Endometrial microvascular endothelial cells (primary cell): ENCODE data around the gene DAP. TPM values are rescaled to one million over a fixed set of nuclear protein-coding genes. Genes with fewer than 3 reads are reported as not detected.

Experiments
- in situ Hi-C: cut with HindIII; loops from 2 replicates; pipeline ENCODE4 v1.10.0; 2017; ENCODE audit warnings: low sequenced_read_pairs, low pct_unique_long_range_greater_than_20kb; ENCODE audit errors: inconsistent ontology term
- total RNA-seq: library from RNA; depleted of rRNA; stranded (reverse); fragments of >200 nt; gene quantifications from one replicate; pipeline ENCODE4 v1.2.3, GENCODE V29; 2015; ENCODE audit errors: inconsistent ontology term

Gene DAP
- total RNA-seq, 1 donor from 2014 or later, result 117 TPM

DNA sequence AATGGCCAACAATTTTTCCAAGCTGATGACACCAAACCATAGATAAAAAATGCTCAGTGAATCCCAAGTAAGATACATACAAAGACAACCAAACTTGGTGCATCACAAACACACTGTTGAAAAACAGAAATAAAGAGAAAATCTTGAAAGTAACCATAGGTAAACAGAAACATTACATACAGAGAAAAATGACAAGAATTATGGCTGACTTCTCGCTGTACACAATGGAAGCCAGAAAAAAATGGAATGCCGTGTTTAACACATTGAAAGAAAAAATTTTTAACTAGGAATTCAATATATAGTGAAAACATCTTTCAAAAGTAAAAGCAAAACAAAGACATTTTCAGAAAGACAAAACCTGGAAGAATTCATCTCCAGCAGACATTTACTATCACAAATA is 20.6 kb downstream of the DAP start:
- in situ Hi-C loops, result no loop called here

DNA sequence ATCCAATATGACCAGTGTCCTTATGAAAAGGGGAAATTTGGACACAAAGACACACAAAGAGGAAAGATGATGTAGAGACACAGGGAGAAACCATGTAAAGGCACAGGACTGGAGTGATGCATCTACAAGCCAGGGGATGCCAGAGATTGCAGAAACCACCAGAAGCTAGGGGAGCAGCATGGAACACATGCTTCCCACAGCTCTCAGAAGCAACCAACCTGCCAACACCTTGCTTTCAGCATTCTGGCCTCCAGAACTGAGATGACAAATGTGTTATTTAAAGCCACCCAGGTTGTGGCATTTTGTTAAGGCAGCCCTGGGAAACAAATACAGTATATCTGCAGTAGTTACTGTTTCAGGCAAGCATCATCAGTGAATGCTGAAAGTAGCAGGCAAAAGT is 23.2 kb downstream of the DAP start:
- in situ Hi-C loops, result no loop called here

DNA sequence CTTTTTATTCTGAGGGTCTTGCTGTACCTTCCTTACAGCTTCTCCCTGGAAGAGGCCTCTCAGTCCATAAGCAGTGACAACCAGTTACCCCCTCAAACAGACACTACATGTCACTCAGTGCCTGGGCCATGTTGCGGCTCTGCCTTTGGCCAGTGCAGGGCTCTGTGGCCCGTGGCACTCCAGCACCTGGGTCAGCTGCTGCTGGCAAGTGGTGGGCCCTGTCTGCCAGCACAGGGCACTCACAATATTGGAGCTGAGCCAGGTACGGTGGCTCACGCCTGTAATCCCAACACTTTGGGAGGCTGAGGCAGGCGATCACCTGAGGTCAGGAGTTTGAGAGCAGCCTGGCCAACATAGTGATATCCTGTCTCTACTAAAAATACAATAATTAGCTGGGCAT is 24.2 kb downstream of the DAP start:
- in situ Hi-C loops, result no loop called here

DNA sequence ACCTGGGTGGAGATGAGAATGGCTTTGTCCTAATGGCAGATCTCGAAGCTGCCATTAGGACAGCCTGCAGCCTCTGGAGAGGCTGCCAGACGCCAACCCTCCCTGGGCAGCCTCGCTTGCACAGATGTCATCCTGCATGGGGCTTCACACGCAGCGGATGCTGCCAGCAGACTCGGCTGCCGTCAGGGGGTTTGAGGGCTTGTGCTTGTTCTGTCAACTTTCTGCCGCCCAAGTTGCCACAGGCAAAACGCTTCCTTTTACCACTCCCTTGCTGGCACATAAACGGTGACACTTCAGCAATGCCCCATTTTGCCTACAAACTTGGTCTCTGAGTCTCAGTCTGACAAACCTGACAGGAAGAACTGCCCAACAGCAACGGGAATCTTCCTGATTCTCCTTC is 24.7 kb downstream of the DAP start:
- in situ Hi-C loops, result no loop called here

DNA sequence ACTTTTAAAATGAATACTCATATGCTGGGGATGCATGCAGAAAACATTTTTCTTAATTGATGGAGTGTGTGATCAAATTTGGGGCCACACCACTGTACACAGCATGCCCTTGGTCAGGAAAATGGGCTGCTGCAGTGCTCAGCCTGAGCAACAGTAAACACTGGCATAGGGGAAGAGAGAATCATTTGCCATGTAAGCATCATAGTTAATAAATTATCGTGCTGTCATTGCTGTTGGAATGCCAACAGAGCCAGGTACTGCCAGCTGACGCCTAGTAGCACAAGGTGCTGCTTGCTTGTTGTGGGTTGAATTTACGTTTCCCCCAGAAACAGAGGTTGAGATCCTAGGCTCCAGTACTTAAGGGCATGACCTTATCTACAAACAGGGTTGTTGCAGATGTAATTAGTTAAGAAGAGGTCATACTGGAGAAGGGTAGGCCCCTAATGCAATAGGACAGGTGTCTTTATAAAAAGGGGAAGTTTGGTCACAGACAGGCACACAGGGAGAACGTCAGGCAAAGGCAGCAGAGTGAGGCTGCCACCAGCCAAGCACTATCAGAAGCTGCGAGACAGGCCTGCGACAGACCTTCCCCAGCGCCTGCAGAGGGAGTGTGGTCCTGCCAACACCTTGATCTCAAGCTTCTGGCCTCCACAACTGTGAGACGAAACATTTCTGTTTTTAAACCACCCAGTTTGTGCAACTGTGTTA is 25.3 kb downstream of the DAP start:
- in situ Hi-C loops, result no loop called here

DNA sequence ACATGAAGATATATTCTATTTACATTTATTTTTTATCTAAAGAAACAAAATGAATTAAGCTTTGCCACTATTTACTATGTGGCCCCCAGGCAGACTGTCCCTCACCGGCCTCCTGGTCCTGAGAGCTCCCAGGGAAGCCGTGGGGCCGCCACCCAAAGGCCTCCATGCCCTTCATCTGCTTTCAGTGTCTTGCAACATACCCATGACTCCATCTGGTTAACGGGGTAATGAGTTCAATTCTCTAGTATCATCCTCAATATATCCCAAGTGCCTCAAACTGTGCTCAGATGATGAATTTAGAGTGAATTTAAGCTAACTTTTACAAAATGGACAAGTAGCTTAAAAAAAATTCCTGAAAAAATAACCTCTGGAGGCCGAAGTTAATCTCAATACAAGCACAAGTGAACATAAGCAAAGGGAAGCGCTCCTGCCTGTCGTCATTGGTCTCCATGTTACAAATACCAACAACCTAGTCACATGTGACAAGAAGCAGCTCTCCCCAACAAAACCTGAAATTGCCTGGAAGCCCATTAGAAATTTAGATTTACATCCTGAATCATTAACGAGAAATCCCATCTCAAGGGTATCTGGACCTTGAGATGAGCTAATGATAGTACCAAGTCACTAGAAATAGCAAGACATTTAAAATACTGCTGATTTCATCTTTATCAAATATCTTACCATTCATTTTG is 26.1 kb downstream of the DAP start:
- in situ Hi-C loops, result no loop called here

DNA sequence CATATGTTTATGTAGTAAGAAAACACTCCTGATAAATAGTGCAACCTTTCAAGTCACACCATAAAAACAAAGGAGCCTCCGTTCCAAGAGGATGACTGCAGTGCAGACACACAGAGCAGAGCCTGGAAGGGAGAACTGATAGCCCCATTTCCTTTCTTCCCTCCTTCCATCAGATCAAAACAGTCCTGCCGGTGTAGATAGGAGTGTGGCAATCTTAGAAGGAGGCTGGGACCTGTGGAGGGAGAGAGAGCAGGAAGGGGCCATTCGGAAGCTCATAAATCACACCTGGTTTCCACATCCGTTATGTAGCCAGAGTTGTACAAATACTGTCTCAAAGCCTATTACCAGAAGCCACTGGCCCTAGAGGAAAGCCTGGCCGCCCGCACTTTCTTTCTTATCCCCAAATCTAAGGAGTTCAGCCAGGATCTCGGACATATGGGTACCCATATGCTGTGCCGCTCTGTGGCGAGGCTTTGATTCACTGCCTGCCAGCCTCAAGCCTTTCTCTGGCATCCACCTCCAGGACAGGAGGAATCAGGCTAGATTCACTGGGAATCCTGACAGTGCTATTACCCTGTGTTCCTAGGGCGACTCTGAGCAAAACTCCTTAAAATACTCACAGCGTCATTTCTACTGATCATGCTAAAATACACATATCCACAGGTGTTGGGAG is 26.9 kb downstream of the DAP start:
- in situ Hi-C loops, result no loop called here

DNA sequence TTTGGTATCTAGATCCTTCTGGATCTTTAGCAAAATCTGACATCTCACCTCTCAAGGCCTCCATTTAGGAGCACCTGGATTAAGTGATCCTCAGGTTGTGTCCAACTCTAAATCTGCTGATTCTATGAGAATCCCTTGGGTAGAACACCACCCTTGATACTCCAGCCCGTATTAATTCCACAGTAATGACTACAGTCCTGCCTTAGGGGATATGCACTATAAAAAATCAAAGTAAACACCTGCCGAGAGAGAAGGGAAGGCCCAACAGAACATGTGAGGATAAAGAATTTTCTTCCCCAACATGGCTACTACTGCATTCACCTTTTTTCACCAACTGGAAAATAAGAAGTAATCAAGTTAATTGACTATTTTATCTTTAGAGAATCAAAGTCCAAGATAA is 27.6 kb downstream of the DAP start:
- in situ Hi-C loops, result no loop called here

DNA sequence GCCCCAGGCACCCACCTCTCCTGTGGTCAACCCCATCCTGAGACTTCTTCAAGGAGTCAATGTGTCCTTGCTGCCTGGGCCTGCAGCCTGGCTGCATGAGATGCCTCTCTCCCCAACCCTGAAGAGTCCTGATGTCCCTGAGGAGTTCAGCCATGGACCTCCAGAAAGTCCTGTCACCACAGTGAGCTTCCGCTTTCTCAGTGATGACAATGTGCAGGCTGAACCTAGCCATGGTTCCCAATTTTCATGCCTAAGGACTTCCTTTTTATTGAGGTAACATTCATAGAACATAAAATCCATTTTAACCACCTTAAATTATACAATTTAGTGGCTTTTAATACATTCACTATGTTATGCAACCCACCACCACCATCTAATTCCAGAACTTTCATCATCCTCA is 29.1 kb downstream of the DAP start:
- in situ Hi-C loops, result no loop called here

DNA sequence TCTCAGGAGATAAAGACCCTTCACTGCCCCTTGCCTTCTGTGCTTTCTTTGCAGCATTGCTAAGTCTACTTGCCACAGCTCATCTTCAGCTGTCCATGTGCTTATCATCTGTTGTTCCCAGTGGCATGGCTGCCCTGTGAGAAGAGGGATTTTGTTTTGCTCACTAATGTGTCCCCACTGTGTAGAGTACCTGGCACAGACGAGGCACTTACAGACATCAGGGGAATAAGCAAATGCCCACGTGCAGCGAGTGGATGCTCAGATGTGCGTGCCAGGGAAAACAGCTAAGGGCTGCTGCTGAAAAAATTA is 31.0 kb downstream of the DAP start:
- in situ Hi-C loops, result no loop called here

DNA sequence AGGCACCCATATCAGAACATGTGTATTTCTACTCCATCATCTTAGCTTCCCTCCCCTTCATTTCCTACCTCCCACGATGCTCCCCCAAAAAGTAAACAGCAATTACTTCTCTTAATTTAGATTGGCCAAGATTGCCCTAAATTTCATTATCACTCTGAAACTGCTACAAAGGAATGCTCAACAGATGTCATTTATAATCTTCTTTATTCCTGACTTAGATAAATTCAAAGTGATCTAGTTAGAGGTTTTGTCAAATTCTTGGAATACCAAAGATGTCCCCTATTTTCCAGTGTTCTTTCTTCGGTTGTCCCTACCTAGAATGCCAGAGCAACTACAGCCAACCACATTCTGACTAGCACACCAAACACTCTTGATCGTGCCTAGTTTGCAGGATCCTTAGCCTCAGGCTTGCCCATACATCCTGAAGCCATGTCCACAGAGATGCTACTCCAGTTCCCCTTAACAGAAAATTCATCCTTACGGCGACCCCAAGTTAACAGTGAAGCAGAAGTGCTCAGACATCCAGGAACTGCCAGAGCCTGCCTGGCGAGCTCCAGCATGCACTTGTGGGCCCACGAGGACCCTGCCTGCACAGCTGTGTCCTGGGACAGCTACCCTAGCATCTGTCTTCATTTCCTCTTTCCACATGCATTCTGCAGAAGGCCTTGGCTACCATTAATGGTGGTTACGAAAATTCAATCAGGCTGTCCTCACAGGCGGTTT is 31.6 kb downstream of the DAP start:
- in situ Hi-C loops, result no loop called here

DNA sequence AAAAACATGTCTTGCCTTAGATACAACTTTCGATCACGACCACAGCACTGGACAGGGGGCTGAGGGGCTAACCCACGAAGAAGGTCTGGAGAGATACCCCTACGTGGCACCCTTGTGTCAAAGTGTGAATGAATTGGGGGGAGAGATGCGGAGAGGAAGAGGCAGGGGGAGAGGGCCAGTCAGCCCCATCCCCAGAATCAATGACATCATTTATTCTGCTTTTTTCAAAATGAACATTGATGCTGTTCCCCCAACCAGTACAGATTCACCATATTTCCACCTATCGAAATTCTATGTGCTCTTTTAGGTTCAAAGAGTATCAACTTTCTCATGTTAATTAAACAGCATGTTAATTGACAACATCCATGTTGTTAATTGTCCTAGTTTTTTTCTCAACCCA is 32.4 kb downstream of the DAP start:
- in situ Hi-C loops, result no loop called here

DNA sequence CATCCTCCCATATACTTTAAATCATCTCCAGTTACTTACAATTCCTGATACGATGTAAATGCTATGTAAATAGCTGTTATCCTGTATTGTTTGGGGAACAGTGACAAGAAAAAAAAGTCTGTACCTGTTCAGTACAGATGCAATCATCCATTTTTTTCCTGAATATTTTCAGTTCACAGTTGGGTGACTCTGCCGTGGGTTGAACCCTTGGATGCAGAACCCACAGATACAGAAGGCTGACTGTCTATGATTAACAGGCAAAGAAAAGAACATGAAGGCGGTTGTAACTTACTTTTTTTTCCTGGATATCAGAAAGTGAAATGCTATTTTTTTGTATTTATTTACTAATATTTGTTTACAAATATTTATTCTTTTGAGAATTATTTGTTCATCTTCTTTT is 33.2 kb downstream of the DAP start:
- in situ Hi-C loops, result no loop called here

DNA sequence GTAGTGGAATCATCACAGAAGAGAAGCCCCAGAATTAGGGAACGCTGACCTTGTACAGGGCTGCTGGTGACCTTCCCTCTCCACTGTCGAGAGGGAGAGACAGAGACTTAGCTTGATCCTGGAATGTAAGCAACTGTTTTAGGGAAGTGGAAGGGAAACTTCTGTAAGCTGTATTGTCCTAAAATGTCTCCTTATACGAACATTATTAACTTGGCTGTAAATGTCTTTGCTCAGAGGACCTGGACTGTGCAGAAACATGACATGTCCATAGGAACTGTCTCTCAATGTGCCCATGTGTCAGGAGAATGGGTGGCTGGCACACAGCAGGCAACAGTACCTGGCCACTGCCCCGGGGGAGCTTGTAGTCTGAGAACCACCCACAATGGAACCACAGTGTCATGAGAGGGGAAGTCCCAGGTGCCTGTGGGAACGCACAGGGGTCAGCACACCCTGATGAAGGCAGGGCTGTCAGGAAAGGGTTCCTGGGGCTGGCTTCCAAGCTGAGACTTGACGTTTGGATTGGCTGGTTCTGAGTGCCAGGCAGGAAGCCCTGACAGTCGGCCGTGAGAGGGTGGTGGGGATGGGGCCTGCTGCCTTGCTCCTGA is 34.0 kb downstream of the DAP start:
- in situ Hi-C loops, result no loop called here

DNA sequence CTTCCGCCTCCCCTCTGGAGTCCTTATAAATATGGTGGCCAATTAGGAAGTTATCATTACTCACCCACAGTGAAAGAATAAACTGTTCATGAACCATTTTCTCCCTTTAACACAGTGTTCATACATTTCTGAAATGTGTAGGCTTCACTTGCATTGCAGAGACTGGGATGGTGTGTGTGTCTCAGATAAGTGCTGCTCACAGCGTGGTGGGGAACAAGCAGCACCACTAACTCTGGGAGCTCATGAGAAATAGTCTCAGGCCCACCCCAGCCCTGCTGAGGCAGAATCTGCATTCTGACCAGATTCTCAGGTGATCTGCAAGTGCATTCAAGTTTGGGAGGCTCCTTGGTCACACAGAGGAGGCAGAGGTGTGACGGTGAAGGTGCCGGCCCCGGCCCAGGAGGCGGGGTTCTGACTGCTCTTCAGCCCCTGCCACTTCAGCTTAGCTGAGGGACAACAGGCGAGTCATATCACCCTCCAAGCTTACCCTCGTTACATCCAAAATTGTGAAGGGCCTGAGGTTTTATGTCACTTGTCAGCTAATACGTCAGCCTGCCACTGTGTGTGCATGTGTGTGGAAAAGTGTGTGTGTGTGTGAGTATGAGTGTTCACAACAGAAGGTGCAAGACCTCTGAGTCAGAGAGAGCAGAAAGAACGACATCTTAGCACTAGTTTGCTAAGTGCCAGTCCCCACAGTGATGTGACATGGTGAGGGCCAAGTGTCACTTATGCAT is 34.7 kb downstream of the DAP start:
- in situ Hi-C loops, result no loop called here

DNA sequence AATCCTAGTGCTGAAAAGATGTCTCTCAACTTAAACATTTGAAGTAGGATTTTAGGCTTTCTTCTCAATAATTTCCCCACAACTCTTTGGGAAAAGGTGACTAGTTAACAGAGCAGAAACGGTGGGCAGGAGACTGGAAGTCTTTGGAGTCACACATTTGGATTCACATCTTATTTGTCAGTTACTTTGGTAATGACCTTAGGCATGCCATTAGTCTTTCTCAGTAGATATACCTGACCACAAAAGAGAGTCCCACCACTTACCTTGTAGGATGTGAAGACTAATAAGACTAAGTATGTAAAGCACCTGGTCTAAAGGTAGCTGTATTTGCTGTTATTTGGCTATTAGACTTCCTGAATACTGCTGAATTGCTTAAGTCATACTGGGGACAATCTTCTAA is 35.4 kb downstream of the DAP start:
- in situ Hi-C loops, result no loop called here

DNA sequence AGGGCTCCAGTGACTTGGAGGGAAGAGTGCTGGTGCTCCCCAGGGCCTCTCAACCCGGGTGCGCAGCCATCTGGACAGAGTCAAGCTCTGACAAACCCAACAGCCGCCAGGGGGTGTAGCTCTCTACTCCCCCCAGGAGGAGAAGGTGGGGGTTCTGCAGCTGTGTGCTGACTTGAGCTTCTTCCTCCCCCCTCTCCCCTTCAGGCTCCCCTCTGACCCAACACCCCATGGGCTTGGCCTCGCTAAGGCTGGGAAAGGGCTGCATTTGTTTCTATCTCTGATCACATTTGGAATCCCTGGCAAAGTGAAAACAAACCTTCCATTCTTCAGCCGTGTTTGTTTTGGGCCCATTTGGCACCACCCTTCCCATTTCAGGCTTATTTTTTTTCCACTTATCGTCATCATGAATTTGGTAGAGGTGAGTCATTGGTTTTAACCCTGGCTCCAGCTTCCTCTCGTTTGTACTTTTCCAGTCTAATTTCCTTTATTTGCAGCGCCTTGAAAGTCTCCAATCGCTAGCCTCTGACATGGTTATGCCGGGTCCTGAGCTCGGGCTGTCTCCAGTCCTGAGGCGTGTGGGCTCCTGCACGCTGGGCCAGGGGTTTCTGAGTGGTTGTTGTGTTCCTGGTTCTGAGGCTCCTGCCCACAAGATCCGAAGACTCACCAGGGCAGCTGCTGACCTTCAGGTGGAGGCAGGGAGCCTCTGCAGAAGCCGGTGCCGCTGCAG is 36.1 kb downstream of the DAP start:
- in situ Hi-C loops, result no loop called here

DNA sequence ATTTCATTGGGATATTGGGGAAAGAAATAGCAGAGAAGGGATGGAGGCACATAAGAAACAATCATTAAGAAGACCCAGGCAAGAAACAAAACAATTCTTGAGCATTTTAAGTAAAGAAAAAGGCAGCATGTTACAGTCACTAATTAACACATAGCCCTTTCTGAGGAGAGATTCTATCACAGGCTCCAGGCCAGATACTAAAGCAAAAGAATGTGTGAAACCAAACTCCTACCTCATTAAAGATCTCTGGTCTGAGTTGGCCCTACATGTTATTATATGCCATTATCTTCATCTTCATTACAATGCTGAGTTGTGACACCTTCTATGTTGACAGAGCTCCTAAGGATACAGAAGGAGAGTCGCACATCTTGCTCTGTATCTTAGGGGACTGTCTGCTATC is 37.5 kb downstream of the DAP start:
- in situ Hi-C loops, result no loop called here
